GM12878 (cell line): ENCODE results near the gene PPP1R14B. TPM values are rescaled to one million over a fixed set of nuclear protein-coding genes. Genes with fewer than 3 reads are reported as not detected.
A peak's percentile ranks its signal among the peaks of the same experiment; 100 is the strongest.

ENCODE experiments used
- ATAC-seq: fragments of 200-7000 bp; cut with Tn5 transposase; 3 replicates; pipeline ENCODE4 v1.9.1; 2020; ENCODE audit warnings: mild to moderate bottlenecking, moderate library complexity
- BruUV-seq: library from RNA; stranded (reverse); fragments of 400-500 nt; replicated peaks from 2 replicates; lab custom pipeline; 2021; lab: Mats Ljungman, UMichigan
- CTCF ChIA-PET: fragments of 300-600 bp; sonication (Branson Sonifier 250); formaldehyde crosslinking; extraction: SDS; loops from one replicate; lab custom pipeline; 2021; ENCODE audit warnings: inconsistent platforms; lab: Yijun Ruan, JAX
- POLR2A ChIA-PET: fragments of 350-600 bp; formaldehyde crosslinking; extraction: SDS; loops from one replicate; lab custom pipeline; 2021; ENCODE audit warnings: inconsistent platforms; lab: Charles Lee
- RAD21 ChIA-PET: fragments of 300-600 bp; sonication (Branson Sonifier 250); formaldehyde crosslinking; loops from one replicate; lab custom pipeline; 2023; ENCODE audit warnings: antibody characterized with exemption; ENCODE audit not compliant: unreplicated experiment; lab: Charles Lee
- SMC1A ChIA-PET: fragments of 300-600 bp; sonication (Branson Sonifier 250); formaldehyde crosslinking; loops from one replicate; lab custom pipeline; 2023; ENCODE audit not compliant: unreplicated experiment, uncharacterized antibody; lab: Charles Lee
- DNase-seq: peaks from one replicate; pipeline ENCODE4 v3.0.0-alpha.2; 2011; ENCODE audit warnings: low read depth, low spot score
- FAIRE-seq: peaks from 3 replicates; lab custom pipeline; 2011; peaks lifted over from hg19 to GRCh38; lab: Jason Lieb, UNC
- H2AFZ ChIP-seq: 2 replicates; pipeline ENCODE4 v1.6.0; 2011; ENCODE audit warnings: low read depth, low read length, control low read depth; ENCODE audit not compliant: control insufficient read depth
- H3K27ac ChIP-seq: 2 replicates; pipeline ENCODE4 v1.5.1; 2011; ENCODE audit warnings: control low read depth; ENCODE audit not compliant: control insufficient read depth, insufficient read depth
- H3K27me3 ChIP-seq, 2 experiments: replicated peaks in 1 of 2; 2 replicates each; pipeline versions ENCODE4 v1.6.0 to v1.6.1; 2011; ENCODE audit warnings: low read length in 1 of 2; ENCODE audit not compliant: control insufficient read depth in 2 of 2, insufficient read depth in 2 of 2
- H3K36me3 ChIP-seq, 2 experiments: 2 replicates each; pipeline ENCODE4 v1.5.1; 2011; ENCODE audit warnings: low read length in 1 of 2; ENCODE audit not compliant: control insufficient read depth in 2 of 2, insufficient read depth in 2 of 2
- H3K4me1 ChIP-seq: 2 replicates; pipeline ENCODE4 v1.6.1; 2011; ENCODE audit warnings: mild to moderate bottlenecking, low read length, moderate library complexity, mixed read lengths; ENCODE audit not compliant: control insufficient read depth, insufficient read depth
- H3K4me2 ChIP-seq: 2 replicates; pipeline ENCODE4 v1.6.0; 2011; ENCODE audit warnings: control low read depth; ENCODE audit not compliant: control insufficient read depth, insufficient read depth
- H3K4me3 ChIP-seq: fragments of 200-600 bp; sonication (generic); 2 replicates; pipeline ENCODE4 v1.5.1; 2016
- H3K79me2 ChIP-seq: 2 replicates; pipeline ENCODE4 v1.6.0; 2011; ENCODE audit warnings: low read length; ENCODE audit not compliant: control insufficient read depth, insufficient read depth
- H3K9ac ChIP-seq: 2 replicates; pipeline ENCODE4 v1.8.0; 2011; ENCODE audit warnings: low read length, control low read depth, mixed read lengths; ENCODE audit not compliant: control insufficient read depth, insufficient read depth
- H3K9me3 ChIP-seq: replicated peaks from 3 replicates; pipeline ENCODE4 v1.5.1; 2011; ENCODE audit warnings: mild to moderate bottlenecking, low read length; ENCODE audit not compliant: control insufficient read depth, insufficient read depth
- H4K20me1 ChIP-seq: 2 replicates; pipeline ENCODE4 v1.6.0; 2011; ENCODE audit not compliant: control insufficient read depth, insufficient read depth
- CBFB ChIP-seq: IDR thresholded peaks from 2 replicates; pipeline ENCODE4 v1.6.1; 2016; ENCODE audit warnings: antibody characterized with exemption, low read depth
- CBX5 ChIP-seq: sonication (generic); IDR thresholded peaks from 2 replicates; pipeline ENCODE4 v1.6.1; 2016; ENCODE audit warnings: low read depth, moderate library complexity, mild to moderate bottlenecking, inconsistent platforms
- CREB1 ChIP-seq: IDR thresholded peaks from 2 replicates; pipeline ENCODE4 v1.6.1; 2012; ENCODE audit warnings: low read depth, mild to moderate bottlenecking, inconsistent platforms
- CREM ChIP-seq: IDR thresholded peaks from 2 replicates; pipeline ENCODE4 v1.6.1; 2014; ENCODE audit warnings: antibody characterized with exemption, low read depth
- ESRRA ChIP-seq: IDR thresholded peaks from 2 replicates; pipeline ENCODE4 v1.6.1; 2012; ENCODE audit warnings: mild to moderate bottlenecking, low read length, improper control_type of control experiment
- HCFC1 ChIP-seq: fragments of 150-350 bp; IDR thresholded peaks from 2 replicates; pipeline ENCODE4 v1.6.1; 2014; ENCODE audit warnings: low read length
- HDGF ChIP-seq: fragments of 450-650 bp; IDR thresholded peaks from 2 replicates; pipeline ENCODE4 v1.6.1; 2016; ENCODE audit warnings: antibody characterized with exemption
- IKZF1 ChIP-seq: fragments of 450-650 bp; conservative IDR thresholded peaks from 2 replicates; pipeline ENCODE4 v1.6.1; 2017; ENCODE audit warnings: antibody characterized with exemption, mild to moderate bottlenecking
- JUNB ChIP-seq: IDR thresholded peaks from 2 replicates; pipeline ENCODE4 v1.6.1; 2016; ENCODE audit warnings: antibody characterized with exemption, mild to moderate bottlenecking
- MAX ChIP-seq: IDR thresholded peaks from 2 replicates; pipeline ENCODE4 v1.6.1; 2012; ENCODE audit warnings: low read depth, low read length, improper control_type of control experiment
- MTA3 ChIP-seq: IDR thresholded peaks from 2 replicates; pipeline ENCODE4 v1.6.1; 2012; ENCODE audit warnings: low read length, inconsistent platforms, borderline replicate concordance
- MYC ChIP-seq: IDR thresholded peaks from 2 replicates; pipeline ENCODE4 v1.6.1; 2011; ENCODE audit warnings: mild to moderate bottlenecking, low read length, moderate library complexity, inconsistent platforms; ENCODE audit not compliant: insufficient read depth, insufficient replicate concordance, insufficient read length, severe bottlenecking
- NFYA ChIP-seq: IDR thresholded peaks from 2 replicates; pipeline ENCODE4 v1.6.1; 2011; ENCODE audit warnings: low read depth, mild to moderate bottlenecking, low read length, improper control_type of control experiment, borderline replicate concordance
- NR2F1 ChIP-seq: fragments of 450-650 bp; conservative IDR thresholded peaks from 2 replicates; pipeline ENCODE4 v1.6.1; 2017; ENCODE audit warnings: mild to moderate bottlenecking
- RAD51 ChIP-seq: fragments of 450-650 bp; IDR thresholded peaks from 2 replicates; pipeline ENCODE4 v1.6.1; 2016; ENCODE audit warnings: moderate library complexity, mild to moderate bottlenecking, inconsistent platforms
- RELA ChIP-seq: fragments of 450-650 bp; IDR thresholded peaks from 2 replicates; pipeline ENCODE4 v1.8.0; 2014; ENCODE audit warnings: borderline replicate concordance; ENCODE audit not compliant: partially characterized antibody
- RUNX3 ChIP-seq: IDR thresholded peaks from 2 replicates; pipeline ENCODE4 v1.6.1; 2012; ENCODE audit warnings: low read length, inconsistent platforms
- SIX5 ChIP-seq: IDR thresholded peaks from 2 replicates; pipeline ENCODE4 v1.6.1; 2011; ENCODE audit warnings: mild to moderate bottlenecking, low read depth, low read length, moderate library complexity; ENCODE audit not compliant: severe bottlenecking
- TBL1XR1 ChIP-seq: IDR thresholded peaks from 2 replicates; pipeline ENCODE4 v1.6.1; 2012; ENCODE audit warnings: low read depth, low read length, improper control_type of control experiment
- ZNF24 ChIP-seq: fragments of 450-650 bp; IDR thresholded peaks from 2 replicates; pipeline ENCODE4 v1.6.1; 2017; ENCODE audit warnings: antibody characterized with exemption, mild to moderate bottlenecking
- WGBS: methylation state at CpG from one replicate; pipeline ENCODE4 v1.1.6; 2016; ENCODE audit warnings: low lambda C conversion rate; ENCODE audit not compliant: insufficient replicate concordance, insufficient coverage; ENCODE audit errors: missing lambda C conversion rate; 5-methylcytosine and 5-hydroxymethylcytosine counted together
- in situ Hi-C: fragments of 300-500 bp; cut with MboI; formaldehyde crosslinking; loops from 9 replicates; pipeline ENCODE4 v1.14.3; 2018; ENCODE audit warnings: mixed read lengths
- intact Hi-C: fragments of 100-400 bp; cut with micrococcal nuclease; formaldehyde crosslinking; loops from one replicate; pipeline ENCODE4 v1.14.2; 2022; ENCODE audit not compliant: unreplicated experiment
- polyA plus RNA-seq, 11 experiments: library from polyadenylated mRNA; depleted of rRNA in 4 of 11; unstranded in 6 of 11; stranded (reverse) in 5 of 11; fragments of >200 nt; fragmentation: Nextera tagmentation in 4 of 11; fragmentation: Illumina TruSeq in 1 of 11; extraction: Ambion mirVana in 4 of 11; extraction: Trizol in 1 of 11; gene quantifications; 1 replicate in 1 of 11; 2 replicates in 10 of 11; pipeline versions ENCODE4 v1.2.1 to v1.2.3, GENCODE V29; 2011 to 2016; ENCODE audit warnings: inconsistent platforms in 2 of 11, missing spikeins in 2 of 11, low read depth in 1 of 11
- total RNA-seq, 4 experiments: library from RNA; depleted of rRNA in 3 of 4; stranded (reverse); fragments of >200 nt in 3 of 4; fragmentation: Illumina TruSeq in 1 of 4; extraction: Trizol in 1 of 4; gene quantifications; 2 replicates each; pipeline versions ENCODE4 v1.2.1 to v1.2.3, GENCODE V29; 2013 to 2021
- TF ChIP-seq, protein P1 (sequence below): fragments of 450-650 bp; IDR thresholded peaks from 2 replicates; pipeline ENCODE4 v1.6.1; 2017; ENCODE audit warnings: mild to moderate bottlenecking, moderate library complexity

PPP1R14B gene
- total and polyA plus RNA-seq, 10 of the 15 experiments (the other 5 are each of a cell fraction or from before 2014, with no cell fraction given), result 8.4 to 283 (median 124) TPM

DNA sequence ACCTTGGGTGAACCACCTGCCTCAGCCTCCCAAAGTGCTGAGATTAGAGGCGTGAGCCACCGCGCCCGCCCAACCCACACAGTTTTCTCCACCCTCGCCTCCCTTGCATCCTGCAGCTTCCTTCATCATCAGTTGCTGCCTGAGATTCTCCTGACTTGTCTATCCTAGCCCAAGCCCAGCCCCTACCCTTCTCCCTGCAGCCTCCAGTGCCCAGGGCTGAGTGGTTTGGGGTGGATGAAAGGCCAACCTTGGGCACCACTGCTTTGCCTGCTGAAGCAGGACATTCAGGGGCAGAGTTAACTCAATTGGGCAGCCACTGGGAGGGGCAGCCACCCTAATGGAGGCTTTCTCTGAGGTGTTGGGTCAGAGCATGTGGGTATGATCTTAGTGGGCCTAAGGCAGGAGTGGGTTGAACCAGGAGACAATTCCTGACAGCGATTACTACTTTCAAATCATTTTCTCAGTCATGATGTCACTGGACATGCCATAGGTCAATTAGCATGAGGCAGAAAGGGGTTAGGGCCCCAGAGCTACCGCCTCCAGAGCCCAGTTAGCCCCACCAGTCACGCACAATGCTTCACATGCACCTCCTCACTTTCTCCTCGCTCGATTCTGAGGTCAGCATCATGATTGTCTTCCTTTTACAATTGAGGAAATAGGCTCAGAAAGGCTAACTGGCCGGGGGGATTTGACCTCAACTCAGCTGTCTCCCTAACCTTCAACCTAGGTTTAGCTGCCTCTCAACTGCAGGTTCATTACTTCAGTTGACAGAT is 6.9 kb downstream of the PPP1R14B start:
- ChIA-PET CTCF (interaction anchor here (0.6 to 6.2 kb wide), 4 partner anchors 11 to 634 kb away, joined by 3 to 31 read pairs (median 4); partner anchors contain the start of genes PLCB3, PRDX5 and TRMT112), SMC1A (interaction anchor here (1.0 to 5.0 kb wide), 2 partner anchors 13 to 33 kb away, joined by 3 to 40 read pairs; partner anchors contain the start of genes FERMT3 and NUDT22), RAD21 (interaction anchor here (1.1 kb wide), 1 partner anchor 29 kb away, joined by 3 read pairs; no protein-coding TSS in a partner anchor), POLR2A (interaction anchor here (0.6 to 3.0 kb wide), 9 partner anchors 8 to 1586 kb away, joined by 3 to 21 read pairs (median 3); partner anchors contain the start of genes DNAJC4, FERMT3 and STIP1)
- ATAC-seq (peak; percentile 34), FAIRE-seq (peak; percentile 27), DNase-seq (peak; percentile 36)
- Histone ChIP-seq H2AFZ (no peak overlapping the region), H3K4me2 (peak overlapping the region; percentile 90), H3K36me3 (peaks cover 0 to 13% of the 10 kb centered on the region in 2 experiments; a peak in 2 of 4 replicates), H3K9ac (peak overlapping the region; percentile 87), H3K27me3 (no peaks in the 10 kb centered on the region), H3K9me3 (no peaks in the 10 kb centered on the region), H3K4me3 (peak overlapping the region; percentile 59), H3K4me1 (peaks cover 47% of the 10 kb centered on the region), H3K79me2 (peaks cover 32% of the 10 kb centered on the region), H4K20me1 (no peaks in the 10 kb centered on the region), H3K27ac (peak overlapping the region; percentile 92)
- 36% methylated on average over 11 of the region's 11 CpGs for WGBS
- BruUV-seq, result no TSS peak
- in situ Hi-C loops, result loop anchor here (25.0 kb wide), 1 partner anchor 1622 kb away; the partner anchor contains the start of genes CFL1, EFEMP2 and MUS81
- intact Hi-C loops, result loop anchor here (2.0 kb wide), 2 partner anchors 35 to 65 kb away; partner anchors contain the start of gene ESRRA
- TF ChIP-seq, protein P1, sequence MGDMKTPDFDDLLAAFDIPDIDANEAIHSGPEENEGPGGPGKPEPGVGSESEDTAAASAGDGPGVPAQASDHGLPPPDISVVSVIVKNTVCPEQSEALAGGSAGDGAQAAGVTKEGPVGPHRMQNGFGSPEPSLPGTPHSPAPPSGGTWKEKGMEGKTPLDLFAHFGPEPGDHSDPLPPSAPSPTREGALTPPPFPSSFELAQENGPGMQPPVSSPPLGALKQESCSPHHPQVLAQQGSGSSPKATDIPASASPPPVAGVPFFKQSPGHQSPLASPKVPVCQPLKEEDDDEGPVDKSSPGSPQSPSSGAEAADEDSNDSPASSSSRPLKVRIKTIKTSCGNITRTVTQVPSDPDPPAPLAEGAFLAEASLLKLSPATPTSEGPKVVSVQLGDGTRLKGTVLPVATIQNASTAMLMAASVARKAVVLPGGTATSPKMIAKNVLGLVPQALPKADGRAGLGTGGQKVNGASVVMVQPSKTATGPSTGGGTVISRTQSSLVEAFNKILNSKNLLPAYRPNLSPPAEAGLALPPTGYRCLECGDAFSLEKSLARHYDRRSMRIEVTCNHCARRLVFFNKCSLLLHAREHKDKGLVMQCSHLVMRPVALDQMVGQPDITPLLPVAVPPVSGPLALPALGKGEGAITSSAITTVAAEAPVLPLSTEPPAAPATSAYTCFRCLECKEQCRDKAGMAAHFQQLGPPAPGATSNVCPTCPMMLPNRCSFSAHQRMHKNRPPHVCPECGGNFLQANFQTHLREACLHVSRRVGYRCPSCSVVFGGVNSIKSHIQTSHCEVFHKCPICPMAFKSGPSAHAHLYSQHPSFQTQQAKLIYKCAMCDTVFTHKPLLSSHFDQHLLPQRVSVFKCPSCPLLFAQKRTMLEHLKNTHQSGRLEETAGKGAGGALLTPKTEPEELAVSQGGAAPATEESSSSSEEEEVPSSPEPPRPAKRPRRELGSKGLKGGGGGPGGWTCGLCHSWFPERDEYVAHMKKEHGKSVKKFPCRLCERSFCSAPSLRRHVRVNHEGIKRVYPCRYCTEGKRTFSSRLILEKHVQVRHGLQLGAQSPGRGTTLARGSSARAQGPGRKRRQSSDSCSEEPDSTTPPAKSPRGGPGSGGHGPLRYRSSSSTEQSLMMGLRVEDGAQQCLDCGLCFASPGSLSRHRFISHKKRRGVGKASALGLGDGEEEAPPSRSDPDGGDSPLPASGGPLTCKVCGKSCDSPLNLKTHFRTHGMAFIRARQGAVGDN, result peak; percentile 70
- TF ChIP-seq CREM (peak; percentile 90), RELA (no peak), RAD51 (no peak), ESRRA (no peak), NFYA (no peak), TBL1XR1 (no peak), HDGF (no peak), NR2F1 (peak; percentile 18), JUNB (peak; percentile 7; the same call in 1 of the 2 replicates), MTA3 (no peak), MAX (no peak), IKZF1 (peak; percentile 17; the same call in 1 of the 2 replicates), CBX5 (no peak), CREB1 (no peak), SIX5 (no peak), MYC (no peak), CBFB (peak; percentile 46), ZNF24 (no peak), RUNX3 (no peak), HCFC1 (no peak)
